KOPT-K1 (cell line): ENCODE measurements around the gene SERPINF2.
"Not testable (repeated sequence)": the region's sequence is repeated elsewhere in the genome, so short reads cannot be mapped to it uniquely, and the experiment has no call there.

Source experiments
- H3K27ac ChIP-seq: fragments of 200-600 bp; sonication (generic); 2 replicates; pipeline ENCODE4 v1.5.1; 2016; ENCODE audit warnings: antibody characterized with exemption, mild to moderate bottlenecking, low read depth, low read length; ENCODE audit not compliant: poor library complexity, severe bottlenecking
- H3K36me3 ChIP-seq: fragments of 200-600 bp; sonication (generic); 2 replicates; pipeline ENCODE4 v1.5.1; 2017; ENCODE audit warnings: antibody characterized with exemption, mild to moderate bottlenecking, low read length, moderate library complexity; ENCODE audit not compliant: insufficient read depth
- H3K9me3 ChIP-seq: fragments of 200-600 bp; sonication (generic); 2 replicates; pipeline ENCODE4 v1.5.1; 2017; ENCODE audit warnings: antibody characterized with exemption, low read length, mild to moderate bottlenecking; ENCODE audit not compliant: insufficient read depth, poor library complexity, severe bottlenecking

The SERPINF2 gene

GRCh38 chr17:1797323-1797722 lies 54.7 kb downstream of the SERPINF2 start:
- H3K9me3 ChIP-seq, result no peaks in the 10 kb centered on the region
- H3K27ac ChIP-seq, result no peak overlapping the region
- H3K36me3 ChIP-seq, result peaks cover 92% of the 10 kb centered on the region

- H3K36me3 ChIP-seq, result peaks cover 92% of the 10 kb centered on the region
- not testable (repeated sequence) for H3K9me3 ChIP-seq, H3K27ac ChIP-seq
These were observed 55.2 kb downstream of the SERPINF2 start for GRCh38 chr17:1797846-1798245.

- Histone ChIP-seq H3K27ac (no peak overlapping the region), H3K9me3 (no peaks in the 10 kb centered on the region), H3K36me3 (peaks cover 96% of the 10 kb centered on the region)
These were observed 57.6 kb downstream of the SERPINF2 start for GRCh38 chr17:1800240-1800639.

GRCh38 chr17:1800712-1801111 lies 58.0 kb downstream of the SERPINF2 start:
- Histone ChIP-seq H3K36me3 (peaks cover 94% of the 10 kb centered on the region), H3K9me3 (no peaks in the 10 kb centered on the region), H3K27ac (no peak overlapping the region)

- Histone ChIP-seq H3K9me3 (no peaks in the 10 kb centered on the region), H3K36me3 (peaks cover 94% of the 10 kb centered on the region), H3K27ac (no peak overlapping the region)
These were observed 59.8 kb downstream of the SERPINF2 start for GRCh38 chr17:1802429-1802828.

GRCh38 chr17:1803280-1803679 lies 60.6 kb downstream of the SERPINF2 start:
- no peak overlapping the region for H3K27ac ChIP-seq
- H3K36me3 ChIP-seq, result peaks cover 94% of the 10 kb centered on the region
- H3K9me3 ChIP-seq, result no peaks in the 10 kb centered on the region
